Measurements from ENCODE around the gene FYN.

Gene FYN

GRCh38 chr6:111888928-111889695 is 15.9 kb upstream of the FYN start (continued):
- TF ChIP-seq ZNF426 (tag by site-specific recombination; IDR thresholded peaks at IDR 0.05) (no peak), SP2 (tag by site-specific recombination; IDR thresholded peaks at IDR 0.05) (no peak), ELK4 (IDR thresholded peaks at IDR 0.05; ENCODE audit: borderline replicate concordance, low read depth, low read length) (no peak), KLF1 (tag by site-specific recombination; IDR thresholded peaks at IDR 0.05) (no peak), ZNF580 (tag by site-specific recombination; IDR thresholded peaks at IDR 0.05) (no peak), ZNF529 (tag by site-specific recombination; IDR thresholded peaks at IDR 0.05; ENCODE audit: insufficient replicate concordance) (no peak), MEIS1 (CRISPR knock-in tag; IDR thresholded peaks at IDR 0.05; ENCODE audit: borderline replicate concordance) (no peak), ZNF701 (tag by site-specific recombination; IDR thresholded peaks at IDR 0.05) (no peak), CTCF (tag by site-specific recombination; IDR thresholded peaks at IDR 0.05) (no peak), ZNF311 (tag by site-specific recombination; IDR thresholded peaks at IDR 0.05; ENCODE audit: borderline replicate concordance) (no peak), TRIM28 (IDR thresholded peaks at IDR 0.05; ENCODE audit: borderline replicate concordance, low read length) (no peak), ZNF138 (tag by site-specific recombination; IDR thresholded peaks at IDR 0.05; ENCODE audit: borderline replicate concordance) (no peak), YY2 (tag by site-specific recombination; IDR thresholded peaks at IDR 0.05) (no peak), ZNF645 (tag by site-specific recombination; IDR thresholded peaks at IDR 0.05) (no peak), ZNF16 (tag by site-specific recombination; IDR thresholded peaks at IDR 0.05; ENCODE audit: low read depth) (no peak), ZSCAN16 (tag by site-specific recombination; IDR thresholded peaks at IDR 0.05) (no peak), ZNF266 (tag by site-specific recombination; IDR thresholded peaks at IDR 0.05; ENCODE audit: low read depth) (no peak), ZIC2 (tag by site-specific recombination; IDR thresholded peaks at IDR 0.05) (peak; percentile 86), SP3 (tag by site-specific recombination; IDR thresholded peaks at IDR 0.05) (no peak; the same call in 1 of the 2 replicates), ZBTB10 (tag by site-specific recombination; IDR thresholded peaks at IDR 0.05) (no peak), ZNF626 (tag by site-specific recombination; IDR thresholded peaks at IDR 0.05) (no peak), OVOL3 (tag by site-specific recombination; IDR thresholded peaks at IDR 0.05) (no peak), SCRT1 (tag by site-specific recombination; IDR thresholded peaks at IDR 0.05; ENCODE audit: borderline replicate concordance) (no peak), ZSCAN5A (tag by site-specific recombination; IDR thresholded peaks at IDR 0.05) (no peak), ZBTB49 (tag by site-specific recombination; IDR thresholded peaks at IDR 0.05; ENCODE audit: low read depth) (no peak), ZBTB44 (tag by site-specific recombination; IDR thresholded peaks at IDR 0.05) (no peak; the same call in 1 of the 2 replicates), ZXDB (tag by site-specific recombination; IDR thresholded peaks at IDR 0.05) (peak; percentile 24; the same call in 1 of the 2 replicates)

Data from HEK293 (cell line).